IPS DF 4.7 (cell line): ENCODE data around the gene HECW1.
"Not testable (repeated sequence)": the region's sequence is repeated elsewhere in the genome, so short reads cannot be mapped to it uniquely, and the experiment has no call there.

ENCODE experiments used
- DNase-seq: peaks from one replicate; pipeline ENCODE4 v3.0.0-alpha.2; 2013; ENCODE audit warnings: low spot score; ENCODE audit errors: extremely low read depth

Gene HECW1

GRCh38 chr7:43204081-43204480 is 91.6 kb downstream of the HECW1 start:
- DNase-seq = no peak

GRCh38 chr7:43205171-43205795 is 92.8 kb downstream of the HECW1 start:
- no peak for DNase-seq

GRCh38 chr7:43208242-43208641 is 95.8 kb downstream of the HECW1 start:
- DNase-seq = no peak

- DNase-seq = not testable (repeated sequence)
Observed at GRCh38 chr7:43210539-43210938, 98.1 kb downstream of the HECW1 start.

- no peak for DNase-seq
Observed at GRCh38 chr7:43211286-43211685, 98.8 kb downstream of the HECW1 start.

GRCh38 chr7:43211693-43212092 is 99.2 kb downstream of the HECW1 start:
- no peak for DNase-seq

GRCh38 chr7:43212921-43213320 is 100.5 kb downstream of the HECW1 start:
- DNase-seq = no peak

GRCh38 chr7:43215061-43215460 is 102.6 kb downstream of the HECW1 start:
- DNase-seq = no peak

GRCh38 chr7:43217055-43217454 is 104.6 kb downstream of the HECW1 start:
- no peak for DNase-seq

- DNase-seq = not testable (repeated sequence)
Observed at GRCh38 chr7:43218901-43219300, 106.5 kb downstream of the HECW1 start.

- no peak for DNase-seq
Observed at GRCh38 chr7:43220250-43220649, 107.8 kb downstream of the HECW1 start.

- no peak for DNase-seq
Observed at GRCh38 chr7:43220742-43221141, 108.3 kb downstream of the HECW1 start.

GRCh38 chr7:43229801-43230200 is 117.4 kb downstream of the HECW1 start:
- no peak for DNase-seq

- DNase-seq = no peak
Observed at GRCh38 chr7:43232366-43232765, 119.9 kb downstream of the HECW1 start.

- DNase-seq = no peak
Observed at GRCh38 chr7:43234073-43234472, 121.6 kb downstream of the HECW1 start.

- DNase-seq = no peak
Observed at GRCh38 chr7:43234968-43235367, 122.5 kb downstream of the HECW1 start.

- no peak for DNase-seq
Observed at GRCh38 chr7:43240565-43240964, 128.1 kb downstream of the HECW1 start.

GRCh38 chr7:43242628-43243255 is 130.3 kb downstream of the HECW1 start:
- no peak for DNase-seq

GRCh38 chr7:43244232-43244631 is 131.8 kb downstream of the HECW1 start:
- DNase-seq = no peak

- no peak for DNase-seq
Observed at GRCh38 chr7:43244784-43245183, 132.3 kb downstream of the HECW1 start.

- no peak for DNase-seq
Observed at GRCh38 chr7:43247757-43248156, 135.3 kb downstream of the HECW1 start.

GRCh38 chr7:43248553-43248952 is 136.1 kb downstream of the HECW1 start:
- DNase-seq = no peak
